ENCODE measurements around the gene HMCN1.

DNA sequence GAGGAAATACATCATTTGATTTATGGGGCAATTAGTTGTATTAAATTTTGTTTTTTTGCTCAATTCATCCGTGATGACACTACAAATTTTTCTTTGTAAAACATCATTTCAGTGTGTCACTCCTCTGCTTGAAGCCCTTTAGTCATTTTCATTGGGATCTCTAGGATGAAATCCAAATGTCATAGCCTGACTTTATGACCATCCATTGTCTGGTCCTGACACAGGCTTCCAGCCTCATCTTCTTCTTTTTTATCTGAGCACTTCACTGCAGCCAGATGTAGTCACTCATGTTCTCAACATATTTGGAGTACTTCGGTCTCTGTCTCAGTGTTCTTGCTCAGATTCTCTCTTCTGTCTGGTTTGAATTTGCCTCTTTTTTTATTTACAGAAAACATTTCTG lies 173.1 kb downstream of the HMCN1 start:
- TF ChIP-seq EZH2phosphoT487 (conservative IDR thresholded peaks at IDR 0.05; ENCODE audit: low read length): no peak
- TF ChIP-seq, protein P1, sequence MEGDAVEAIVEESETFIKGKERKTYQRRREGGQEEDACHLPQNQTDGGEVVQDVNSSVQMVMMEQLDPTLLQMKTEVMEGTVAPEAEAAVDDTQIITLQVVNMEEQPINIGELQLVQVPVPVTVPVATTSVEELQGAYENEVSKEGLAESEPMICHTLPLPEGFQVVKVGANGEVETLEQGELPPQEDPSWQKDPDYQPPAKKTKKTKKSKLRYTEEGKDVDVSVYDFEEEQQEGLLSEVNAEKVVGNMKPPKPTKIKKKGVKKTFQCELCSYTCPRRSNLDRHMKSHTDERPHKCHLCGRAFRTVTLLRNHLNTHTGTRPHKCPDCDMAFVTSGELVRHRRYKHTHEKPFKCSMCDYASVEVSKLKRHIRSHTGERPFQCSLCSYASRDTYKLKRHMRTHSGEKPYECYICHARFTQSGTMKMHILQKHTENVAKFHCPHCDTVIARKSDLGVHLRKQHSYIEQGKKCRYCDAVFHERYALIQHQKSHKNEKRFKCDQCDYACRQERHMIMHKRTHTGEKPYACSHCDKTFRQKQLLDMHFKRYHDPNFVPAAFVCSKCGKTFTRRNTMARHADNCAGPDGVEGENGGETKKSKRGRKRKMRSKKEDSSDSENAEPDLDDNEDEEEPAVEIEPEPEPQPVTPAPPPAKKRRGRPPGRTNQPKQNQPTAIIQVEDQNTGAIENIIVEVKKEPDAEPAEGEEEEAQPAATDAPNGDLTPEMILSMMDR (IDR thresholded peaks at IDR 0.05; ENCODE audit: insufficient read depth, low read length, poor library complexity, severe bottlenecking): no peak
